HepG2 (cell line): ENCODE data around the gene FPGS. TPM values are rescaled to one million over a fixed set of nuclear protein-coding genes. Genes with fewer than 3 reads are reported as not detected.

Experiments
- BHLHE40 ChIP-seq: IDR thresholded peaks from 2 replicates; pipeline ENCODE4 v1.6.1; 2011; ENCODE audit warnings: low read length, improper control_type of control experiment
- CBX1 ChIP-seq: IDR thresholded peaks from one replicate; pipeline ENCODE4 v1.6.1; 2016; ENCODE audit warnings: antibody characterized with exemption, low read depth
- FOXK2 ChIP-seq: fragments of 450-650 bp; IDR thresholded peaks from 2 replicates; pipeline ENCODE4 v1.6.1; 2016
- HOXA3 ChIP-seq: sonication (generic); formaldehyde crosslinking; IDR thresholded peaks from 2 replicates; pipeline ENCODE4 v1.5.0; 2020; ENCODE audit warnings: missing genetic modification reagents
- KLF6 ChIP-seq: IDR thresholded peaks from 2 replicates; pipeline ENCODE4 v1.8.0; 2016; ENCODE audit warnings: missing biosample characterization, missing genetic modification reagents
- REPIN1 ChIP-seq: sonication (generic); formaldehyde crosslinking; IDR thresholded peaks from 2 replicates; pipeline ENCODE4 v1.8.0; 2022; ENCODE audit warnings: missing genetic modification reagents, low read depth, mild to moderate bottlenecking, borderline replicate concordance
- SOX13 ChIP-seq, 3 experiments: fragments of 450-650 bp in 1 of 3; sonication (generic) in 1 of 3; formaldehyde crosslinking in 1 of 3; IDR thresholded peaks in 2 of 3; conservative IDR thresholded peaks in 1 of 3; 2 replicates each; pipeline versions ENCODE4 v1.5.0 to v1.6.1; 2016 to 2020; ENCODE audit warnings: antibody characterized with exemption in 1 of 3, mild to moderate bottlenecking in 1 of 3, missing compliant biosample characterization in 1 of 3, missing genetic modification reagents in 1 of 3, moderate library complexity in 1 of 3
- ZNF768 ChIP-seq: sonication (generic); formaldehyde crosslinking; IDR thresholded peaks from 2 replicates; pipeline ENCODE4 v1.4.0; 2020; ENCODE audit warnings: missing genetic modification reagents
- polyA plus RNA-seq, 8 experiments: library from polyadenylated mRNA; depleted of rRNA in 3 of 8; stranded (reverse) in 7 of 8; unstranded in 1 of 8; fragments of >200 nt; fragmentation: Illumina TruSeq in 4 of 8; extraction: Trizol in 4 of 8; gene quantifications; 2 replicates each; pipeline versions ENCODE4 v1.2.1 to v1.2.3, GENCODE V29; 2011 to 2016; ENCODE audit warnings: low read depth in 4 of 8, missing spikeins in 1 of 8, mixed read lengths in 1 of 8; ENCODE audit not compliant: insufficient read depth in 1 of 8
- total RNA-seq, 5 experiments: library from RNA; depleted of rRNA; stranded (reverse); fragments of >200 nt; fragmentation: Illumina TruSeq; extraction: Trizol; gene quantifications; 2 replicates each; pipeline ENCODE4 v1.2.3, GENCODE V29; 2016; ENCODE audit warnings: low read depth in 1 of 5
- TF ChIP-seq, protein P1 (sequence below): IDR thresholded peaks from 2 replicates; pipeline ENCODE4 v1.6.1; 2012; ENCODE audit warnings: low read depth, low read length, improper control_type of control experiment
- TF ChIP-seq, protein P2 (sequence below), 2 experiments: fragments of 450-650 bp in 1 of 2; sonication (generic) in 1 of 2; formaldehyde crosslinking in 1 of 2; IDR thresholded peaks; 2 replicates each; pipeline versions ENCODE4 v1.6.1 to v1.8.0; 2016 to 2022; ENCODE audit warnings: antibody characterized with exemption in 1 of 2, mild to moderate bottlenecking in 1 of 2, missing genetic modification reagents in 1 of 2
- TF ChIP-seq, protein P3 (sequence below): sonication (generic); formaldehyde crosslinking; IDR thresholded peaks from 2 replicates; pipeline ENCODE4 v1.9.0; 2022; ENCODE audit warnings: low read depth, missing genetic modification reagents
- TF ChIP-seq, protein P4 (sequence below): sonication (generic); formaldehyde crosslinking; IDR thresholded peaks from 2 replicates; pipeline ENCODE4 v1.4.0; 2020; ENCODE audit warnings: mild to moderate bottlenecking, low read depth, missing genetic modification reagents

Gene FPGS
- total and polyA plus RNA-seq, 2 of the 13 experiments (the other 11 are each of a cell fraction or from before 2014, with no cell fraction given): 35.6 to 36.8 TPM

DNA sequence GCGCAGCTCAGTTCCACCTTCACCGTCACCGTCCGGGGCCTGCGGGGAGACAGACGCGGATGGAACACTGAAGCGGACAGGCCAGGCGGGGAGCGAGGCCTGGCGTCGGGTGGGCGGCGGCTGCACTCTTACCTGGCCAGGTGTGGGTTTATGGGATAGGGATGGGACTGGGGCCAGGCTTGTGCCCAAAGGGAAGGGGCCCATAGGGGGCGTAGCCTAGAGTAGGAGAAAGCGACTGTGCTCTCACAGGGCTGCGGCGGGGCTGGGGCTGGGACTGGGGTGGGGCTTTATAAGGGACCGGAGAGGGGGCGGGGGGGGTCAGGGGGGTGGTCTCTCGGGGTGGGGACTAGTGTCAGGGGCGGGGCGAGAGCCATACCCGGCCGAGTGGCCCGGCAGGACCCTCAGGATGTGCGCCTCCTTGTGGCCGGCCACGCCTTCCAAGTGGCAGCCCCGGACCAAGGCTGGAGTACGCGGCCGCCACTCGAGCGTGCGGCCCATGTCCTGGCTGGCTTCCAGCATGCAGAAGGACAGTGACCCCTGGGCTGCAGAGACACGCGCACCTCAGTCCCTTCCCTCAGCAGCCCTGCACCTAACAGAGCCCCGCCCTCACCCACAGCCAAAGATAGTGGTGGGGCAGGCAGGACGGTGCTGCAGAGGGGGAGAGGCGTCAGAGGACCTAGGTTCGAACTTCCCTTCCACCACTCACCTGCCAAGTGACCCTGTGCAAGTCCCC lies 22.8 kb downstream of the FPGS start (continued):
- TF ChIP-seq, protein P1, sequence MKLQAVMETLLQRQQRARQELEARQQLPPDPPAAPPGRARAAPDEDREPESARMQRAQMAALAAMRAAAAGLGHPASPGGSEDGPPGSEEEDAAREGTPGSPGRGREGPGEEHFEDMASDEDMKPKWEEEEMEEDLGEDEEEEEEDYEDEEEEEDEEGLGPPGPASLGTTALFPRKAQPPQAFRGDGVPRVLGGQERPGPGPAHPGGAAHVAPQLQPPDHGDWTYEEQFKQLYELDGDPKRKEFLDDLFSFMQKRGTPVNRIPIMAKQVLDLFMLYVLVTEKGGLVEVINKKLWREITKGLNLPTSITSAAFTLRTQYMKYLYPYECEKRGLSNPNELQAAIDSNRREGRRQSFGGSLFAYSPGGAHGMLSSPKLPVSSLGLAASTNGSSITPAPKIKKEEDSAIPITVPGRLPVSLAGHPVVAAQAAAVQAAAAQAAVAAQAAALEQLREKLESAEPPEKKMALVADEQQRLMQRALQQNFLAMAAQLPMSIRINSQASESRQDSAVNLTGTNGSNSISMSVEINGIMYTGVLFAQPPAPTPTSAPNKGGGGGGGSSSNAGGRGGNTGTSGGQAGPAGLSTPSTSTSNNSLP: no peak
- TF ChIP-seq SOX13 (IDR thresholded peaks at IDR 0.05): no peak
- TF ChIP-seq SOX13 (CRISPR knock-in tag; conservative IDR thresholded peaks at IDR 0.05 in 1 of 2, IDR thresholded peaks at IDR 0.05 in 1 of 2): 0 out of 4 replicates have a peak, but pooled peaks of 1 of the 2 experiments have one; percentile 35
- no peak for TF ChIP-seq REPIN1 (CRISPR knock-in tag)
- TF ChIP-seq FOXK2: no peak
- TF ChIP-seq ZNF768: peak; percentile 49; the same call in 1 of the 2 replicates
- TF ChIP-seq HOXA3 (CRISPR knock-in tag): peak; percentile 74
- peak; percentile 51 for TF ChIP-seq CBX1
- peak; percentile 42; the same call in 1 of the 2 replicates for TF ChIP-seq BHLHE40
- TF ChIP-seq, protein P2, sequence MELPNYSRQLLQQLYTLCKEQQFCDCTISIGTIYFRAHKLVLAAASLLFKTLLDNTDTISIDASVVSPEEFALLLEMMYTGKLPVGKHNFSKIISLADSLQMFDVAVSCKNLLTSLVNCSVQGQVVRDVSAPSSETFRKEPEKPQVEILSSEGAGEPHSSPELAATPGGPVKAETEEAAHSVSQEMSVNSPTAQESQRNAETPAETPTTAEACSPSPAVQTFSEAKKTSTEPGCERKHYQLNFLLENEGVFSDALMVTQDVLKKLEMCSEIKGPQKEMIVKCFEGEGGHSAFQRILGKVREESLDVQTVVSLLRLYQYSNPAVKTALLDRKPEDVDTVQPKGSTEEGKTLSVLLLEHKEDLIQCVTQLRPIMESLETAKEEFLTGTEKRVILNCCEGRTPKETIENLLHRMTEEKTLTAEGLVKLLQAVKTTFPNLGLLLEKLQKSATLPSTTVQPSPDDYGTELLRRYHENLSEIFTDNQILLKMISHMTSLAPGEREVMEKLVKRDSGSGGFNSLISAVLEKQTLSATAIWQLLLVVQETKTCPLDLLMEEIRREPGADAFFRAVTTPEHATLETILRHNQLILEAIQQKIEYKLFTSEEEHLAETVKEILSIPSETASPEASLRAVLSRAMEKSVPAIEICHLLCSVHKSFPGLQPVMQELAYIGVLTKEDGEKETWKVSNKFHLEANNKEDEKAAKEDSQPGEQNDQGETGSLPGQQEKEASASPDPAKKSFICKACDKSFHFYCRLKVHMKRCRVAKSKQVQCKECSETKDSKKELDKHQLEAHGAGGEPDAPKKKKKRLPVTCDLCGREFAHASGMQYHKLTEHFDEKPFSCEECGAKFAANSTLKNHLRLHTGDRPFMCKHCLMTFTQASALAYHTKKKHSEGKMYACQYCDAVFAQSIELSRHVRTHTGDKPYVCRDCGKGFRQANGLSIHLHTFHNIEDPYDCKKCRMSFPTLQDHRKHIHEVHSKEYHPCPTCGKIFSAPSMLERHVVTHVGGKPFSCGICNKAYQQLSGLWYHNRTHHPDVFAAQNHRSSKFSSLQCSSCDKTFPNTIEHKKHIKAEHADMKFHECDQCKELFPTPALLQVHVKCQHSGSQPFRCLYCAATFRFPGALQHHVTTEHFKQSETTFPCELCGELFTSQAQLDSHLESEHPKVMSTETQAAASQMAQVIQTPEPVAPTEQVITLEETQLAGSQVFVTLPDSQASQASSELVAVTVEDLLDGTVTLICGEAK (IDR thresholded peaks at IDR 0.05): no peak
- TF ChIP-seq, protein P2 (CRISPR knock-in tag; IDR thresholded peaks at IDR 0.05): no peak
- TF ChIP-seq KLF6 (CRISPR knock-in tag): peak; percentile 60; the same call in 1 of the 2 replicates
- TF ChIP-seq, protein P3, sequence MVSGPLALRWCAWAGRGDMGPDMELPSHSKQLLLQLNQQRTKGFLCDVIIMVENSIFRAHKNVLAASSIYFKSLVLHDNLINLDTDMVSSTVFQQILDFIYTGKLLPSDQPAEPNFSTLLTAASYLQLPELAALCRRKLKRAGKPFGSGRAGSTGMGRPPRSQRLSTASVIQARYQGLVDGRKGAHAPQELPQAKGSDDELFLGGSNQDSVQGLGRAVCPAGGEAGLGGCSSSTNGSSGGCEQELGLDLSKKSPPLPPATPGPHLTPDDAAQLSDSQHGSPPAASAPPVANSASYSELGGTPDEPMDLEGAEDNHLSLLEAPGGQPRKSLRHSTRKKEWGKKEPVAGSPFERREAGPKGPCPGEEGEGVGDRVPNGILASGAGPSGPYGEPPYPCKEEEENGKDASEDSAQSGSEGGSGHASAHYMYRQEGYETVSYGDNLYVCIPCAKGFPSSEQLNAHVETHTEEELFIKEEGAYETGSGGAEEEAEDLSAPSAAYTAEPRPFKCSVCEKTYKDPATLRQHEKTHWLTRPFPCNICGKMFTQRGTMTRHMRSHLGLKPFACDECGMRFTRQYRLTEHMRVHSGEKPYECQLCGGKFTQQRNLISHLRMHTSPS (CRISPR knock-in tag): peak; percentile 70; the same call in 1 of the 2 replicates
- TF ChIP-seq, protein P4, sequence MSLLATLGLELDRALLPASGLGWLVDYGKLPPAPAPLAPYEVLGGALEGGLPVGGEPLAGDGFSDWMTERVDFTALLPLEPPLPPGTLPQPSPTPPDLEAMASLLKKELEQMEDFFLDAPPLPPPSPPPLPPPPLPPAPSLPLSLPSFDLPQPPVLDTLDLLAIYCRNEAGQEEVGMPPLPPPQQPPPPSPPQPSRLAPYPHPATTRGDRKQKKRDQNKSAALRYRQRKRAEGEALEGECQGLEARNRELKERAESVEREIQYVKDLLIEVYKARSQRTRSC (CRISPR knock-in tag): no peak
